ENCODE measurements around the gene STXBP6. TPM values are rescaled to one million over a fixed set of nuclear protein-coding genes. Genes with fewer than 3 reads are reported as not detected.

The STXBP6 gene
- total RNA-seq, 1 donor from 2014 or later: 0.51 TPM

DNA sequence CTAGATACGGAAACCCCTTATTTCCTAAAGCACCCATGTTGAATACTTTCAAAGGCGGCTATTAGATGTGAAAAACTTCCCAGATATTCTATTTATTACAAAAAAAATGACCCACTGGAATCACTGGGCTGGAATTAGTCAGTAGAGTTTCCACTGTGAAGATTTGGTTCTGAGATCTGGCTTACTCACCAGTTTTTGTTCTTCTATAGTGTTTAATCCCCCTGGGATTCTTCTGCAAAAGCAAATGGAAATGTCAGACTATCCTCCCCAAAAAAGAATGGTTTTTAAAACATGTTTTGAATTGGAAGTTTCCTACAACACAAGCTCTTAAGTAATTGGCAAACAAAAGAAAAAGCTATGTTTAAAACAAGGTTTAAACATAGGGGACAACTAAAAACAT, 166.4 kb downstream of the STXBP6 start:
- TF ChIP-seq, protein P1, sequence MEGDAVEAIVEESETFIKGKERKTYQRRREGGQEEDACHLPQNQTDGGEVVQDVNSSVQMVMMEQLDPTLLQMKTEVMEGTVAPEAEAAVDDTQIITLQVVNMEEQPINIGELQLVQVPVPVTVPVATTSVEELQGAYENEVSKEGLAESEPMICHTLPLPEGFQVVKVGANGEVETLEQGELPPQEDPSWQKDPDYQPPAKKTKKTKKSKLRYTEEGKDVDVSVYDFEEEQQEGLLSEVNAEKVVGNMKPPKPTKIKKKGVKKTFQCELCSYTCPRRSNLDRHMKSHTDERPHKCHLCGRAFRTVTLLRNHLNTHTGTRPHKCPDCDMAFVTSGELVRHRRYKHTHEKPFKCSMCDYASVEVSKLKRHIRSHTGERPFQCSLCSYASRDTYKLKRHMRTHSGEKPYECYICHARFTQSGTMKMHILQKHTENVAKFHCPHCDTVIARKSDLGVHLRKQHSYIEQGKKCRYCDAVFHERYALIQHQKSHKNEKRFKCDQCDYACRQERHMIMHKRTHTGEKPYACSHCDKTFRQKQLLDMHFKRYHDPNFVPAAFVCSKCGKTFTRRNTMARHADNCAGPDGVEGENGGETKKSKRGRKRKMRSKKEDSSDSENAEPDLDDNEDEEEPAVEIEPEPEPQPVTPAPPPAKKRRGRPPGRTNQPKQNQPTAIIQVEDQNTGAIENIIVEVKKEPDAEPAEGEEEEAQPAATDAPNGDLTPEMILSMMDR (IDR thresholded peaks at IDR 0.05; ENCODE audit: unreplicated experiment): no peak
- Mint-ChIP-seq H3K9me3 (ENCODE audit: unreplicated experiment) (no peaks in the 10 kb centered on the region), H3K4me1 (ENCODE audit: unreplicated experiment) (peaks cover 8% of the 10 kb centered on the region), H3K4me3 (ENCODE audit: unreplicated experiment) (no peak overlapping the region), H3K36me3 (ENCODE audit: low read depth, unreplicated experiment) (no peaks in the 10 kb centered on the region), H3K27me3 (ENCODE audit: unreplicated experiment) (no peaks in the 10 kb centered on the region), H3K27ac (ENCODE audit: unreplicated experiment) (no peak overlapping the region)
- DNase-seq (ENCODE audit: low spot score): no peak

DNA sequence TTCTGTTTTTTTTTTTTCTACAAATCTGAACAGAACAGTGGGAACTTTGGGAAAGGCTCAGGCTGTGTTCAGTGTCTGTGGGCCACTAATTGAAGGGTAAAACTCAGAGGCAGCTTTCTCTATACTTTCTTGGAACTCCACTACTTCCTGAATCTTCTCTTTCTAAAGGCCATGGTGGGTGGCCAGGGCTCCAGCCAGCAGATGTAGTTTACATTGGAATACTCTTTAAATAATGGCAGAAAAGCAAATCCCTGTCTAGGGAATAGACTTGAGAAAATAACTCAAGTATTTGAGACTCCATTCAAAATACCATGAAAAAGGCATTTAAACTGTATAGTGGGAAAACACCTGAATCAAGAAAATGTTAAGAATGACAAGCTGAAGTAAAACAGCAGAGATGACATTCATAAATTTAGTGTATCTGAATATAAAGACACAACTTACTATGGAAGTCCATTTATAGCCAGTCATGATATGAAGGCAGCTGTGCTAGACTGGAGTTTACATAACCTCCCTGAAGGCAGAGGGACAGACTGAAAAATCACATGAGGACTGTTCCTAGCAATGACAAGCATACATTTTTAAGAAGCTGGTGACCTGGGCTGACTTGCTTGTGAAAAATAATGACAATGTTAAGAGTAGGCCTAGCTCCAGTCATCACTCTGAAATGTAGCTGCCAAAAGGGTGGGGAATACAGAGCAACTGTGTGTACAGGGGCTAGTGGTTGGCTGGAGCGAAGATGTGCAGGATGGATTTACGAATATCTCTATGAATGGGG, 168.6 kb downstream of the STXBP6 start:
- TF ChIP-seq, protein P1 (IDR thresholded peaks at IDR 0.05; ENCODE audit: unreplicated experiment): no peak
- H3K36me3 Mint-ChIP-seq (ENCODE audit: low read depth, unreplicated experiment): no peaks in the 10 kb centered on the region
- H3K4me1 Mint-ChIP-seq (ENCODE audit: unreplicated experiment): peaks cover 25% of the 10 kb centered on the region
- no peak overlapping the region for H3K4me3 Mint-ChIP-seq (ENCODE audit: unreplicated experiment)
- no peak for DNase-seq (ENCODE audit: low spot score)
- no peaks in the 10 kb centered on the region for H3K9me3 Mint-ChIP-seq (ENCODE audit: unreplicated experiment)
- no peak overlapping the region for H3K27ac Mint-ChIP-seq (ENCODE audit: unreplicated experiment)
- H3K27me3 Mint-ChIP-seq (ENCODE audit: unreplicated experiment): no peaks in the 10 kb centered on the region

DNA sequence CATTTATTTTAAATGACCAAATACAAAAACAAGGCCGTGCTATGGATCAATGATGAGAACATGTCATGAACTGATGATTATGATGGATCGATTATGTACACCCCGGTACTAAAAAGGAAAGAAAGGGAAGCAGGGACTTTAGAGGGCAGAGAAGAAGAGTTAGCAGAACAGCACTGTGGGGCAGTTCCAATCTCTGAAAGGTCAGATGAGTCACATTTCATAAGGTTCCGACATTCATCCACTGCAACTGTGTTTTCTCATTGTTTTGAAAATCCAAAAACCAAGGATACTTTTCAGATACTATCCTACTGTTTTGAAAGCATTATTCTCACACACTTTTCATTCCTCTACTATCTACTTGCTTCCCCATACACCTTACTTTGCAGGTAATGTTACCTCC, 169.3 kb downstream of the STXBP6 start:
- Mint-ChIP-seq H3K27me3 (ENCODE audit: unreplicated experiment) (no peaks in the 10 kb centered on the region), H3K27ac (ENCODE audit: unreplicated experiment) (no peak overlapping the region), H3K4me3 (ENCODE audit: unreplicated experiment) (no peak overlapping the region), H3K9me3 (ENCODE audit: unreplicated experiment) (no peaks in the 10 kb centered on the region), H3K36me3 (ENCODE audit: low read depth, unreplicated experiment) (no peaks in the 10 kb centered on the region), H3K4me1 (ENCODE audit: unreplicated experiment) (peaks cover 30% of the 10 kb centered on the region)
- DNase-seq (ENCODE audit: low spot score): no peak
- TF ChIP-seq, protein P1 (IDR thresholded peaks at IDR 0.05; ENCODE audit: unreplicated experiment): no peak

DNA sequence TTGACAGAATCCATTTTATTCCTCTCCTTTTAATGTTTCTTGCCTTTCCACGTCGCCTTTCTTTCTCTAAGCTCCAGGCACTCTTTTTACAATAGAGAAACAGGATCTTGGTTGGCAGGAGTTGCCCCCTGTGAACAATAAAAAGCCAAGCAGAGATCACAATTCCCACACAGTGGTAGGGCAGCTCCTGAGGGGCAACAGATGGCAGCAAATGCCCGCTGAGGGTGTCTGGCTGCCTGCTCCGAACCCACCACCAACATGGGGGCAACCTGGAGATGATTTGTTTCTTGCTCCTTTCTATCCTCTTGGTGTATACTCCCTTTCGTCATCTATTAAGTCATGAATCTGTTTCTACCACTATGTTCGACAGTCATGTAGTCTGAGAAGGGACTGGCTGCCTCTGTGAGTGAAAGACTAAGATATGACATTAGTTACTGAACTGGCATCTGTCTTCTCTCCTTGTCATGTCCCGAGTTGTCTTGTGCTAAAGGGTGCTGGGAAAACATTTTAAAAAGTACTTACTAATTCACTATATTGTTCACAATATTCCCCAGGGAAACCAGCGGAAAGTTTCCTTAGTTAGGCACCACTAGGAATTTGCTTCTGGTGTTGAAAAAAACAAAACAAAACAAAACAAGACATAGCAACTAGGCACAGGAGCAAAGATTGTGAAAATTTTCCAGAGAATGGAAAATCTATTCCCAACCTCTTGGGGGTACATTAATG, 170.1 kb downstream of the STXBP6 start:
- H3K27me3 Mint-ChIP-seq (ENCODE audit: unreplicated experiment): no peaks in the 10 kb centered on the region
- no peaks in the 10 kb centered on the region for H3K9me3 Mint-ChIP-seq (ENCODE audit: unreplicated experiment)
- no peak for DNase-seq (ENCODE audit: low spot score)
- peaks cover 38% of the 10 kb centered on the region for H3K4me1 Mint-ChIP-seq (ENCODE audit: unreplicated experiment)
- no peak overlapping the region for H3K27ac Mint-ChIP-seq (ENCODE audit: unreplicated experiment)
- no peak overlapping the region for H3K4me3 Mint-ChIP-seq (ENCODE audit: unreplicated experiment)
- H3K36me3 Mint-ChIP-seq (ENCODE audit: low read depth, unreplicated experiment): no peaks in the 10 kb centered on the region
- TF ChIP-seq, protein P1 (IDR thresholded peaks at IDR 0.05; ENCODE audit: unreplicated experiment): no peak

DNA sequence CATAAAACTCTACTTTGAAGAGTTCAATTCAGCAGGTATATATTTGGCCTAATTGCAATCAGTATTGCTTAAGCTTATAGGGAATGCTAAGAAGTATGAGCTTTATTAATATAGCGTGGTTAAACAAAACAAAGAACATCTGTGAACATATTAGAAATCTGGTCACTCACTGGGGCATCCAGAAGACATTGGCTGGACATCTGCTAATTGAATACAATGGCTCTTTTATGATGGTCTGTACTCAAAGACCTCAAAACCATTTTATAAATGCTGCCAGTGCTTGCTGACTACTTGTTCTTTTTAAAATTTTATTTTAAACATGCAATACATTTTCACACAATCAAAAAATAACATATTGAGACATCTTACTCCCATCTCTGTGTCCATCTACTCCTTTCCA, 173.0 kb downstream of the STXBP6 start:
- H3K27me3 Mint-ChIP-seq (ENCODE audit: unreplicated experiment): peaks cover 5% of the 10 kb centered on the region
- peaks cover 40% of the 10 kb centered on the region for H3K4me1 Mint-ChIP-seq (ENCODE audit: unreplicated experiment)
- DNase-seq (ENCODE audit: low spot score): no peak
- no peaks in the 10 kb centered on the region for H3K36me3 Mint-ChIP-seq (ENCODE audit: low read depth, unreplicated experiment)
- TF ChIP-seq, protein P1 (IDR thresholded peaks at IDR 0.05; ENCODE audit: unreplicated experiment): no peak
- H3K27ac Mint-ChIP-seq (ENCODE audit: unreplicated experiment): peak overlapping the region; percentile 6
- no peaks in the 10 kb centered on the region for H3K9me3 Mint-ChIP-seq (ENCODE audit: unreplicated experiment)
- H3K4me3 Mint-ChIP-seq (ENCODE audit: unreplicated experiment): no peak overlapping the region

Data from endothelial cell (in vitro differentiated cells).